Nephron progenitor cell (in vitro differentiated cells): Measurements from ENCODE around the gene FSD1L.
"Not testable (repeated sequence)": the region's sequence is repeated elsewhere in the genome, so short reads cannot be mapped to it uniquely, and the experiment has no call there.

Source experiments
- DNase-seq: peaks from one replicate; pipeline ENCODE4 v3.0.0; 2021
- H3K27ac Mint-ChIP-seq: 2 replicates; pipeline ENCODE4 v1.8.0; 2021; ENCODE audit warnings: mild to moderate bottlenecking, moderate library complexity, mixed read lengths
- H3K27me3 Mint-ChIP-seq: 2 replicates; pipeline ENCODE4 v1.8.0; 2021; ENCODE audit warnings: mild to moderate bottlenecking, low read depth, mixed read lengths; ENCODE audit not compliant: poor library complexity
- H3K36me3 Mint-ChIP-seq: 2 replicates; pipeline ENCODE4 v1.8.0; 2021; ENCODE audit warnings: low read depth, mixed read lengths
- H3K4me1 Mint-ChIP-seq: 2 replicates; pipeline ENCODE4 v1.8.0; 2021; ENCODE audit warnings: mixed read lengths
- H3K4me3 Mint-ChIP-seq: 2 replicates; pipeline ENCODE4 v1.8.0; 2021; ENCODE audit warnings: mild to moderate bottlenecking, moderate library complexity, mixed read lengths
- H3K9me3 Mint-ChIP-seq: 2 replicates; pipeline ENCODE4 v1.8.0; 2021; ENCODE audit warnings: mild to moderate bottlenecking, moderate library complexity, mixed read lengths
- CTCF ChIP-seq: fragments of 200-600 bp; sonication (generic); IDR thresholded peaks from 2 replicates; pipeline ENCODE4 v1.5.0; 2021; ENCODE audit warnings: antibody characterized with exemption

Gene FSD1L

GRCh38 chr9:105508530-105508929, 60.7 kb downstream of the FSD1L start:
- DNase-seq: no peak
- H3K9me3 Mint-ChIP-seq: no peaks in the 10 kb centered on the region
- no peaks in the 10 kb centered on the region for H3K4me1 Mint-ChIP-seq
- H3K27me3 Mint-ChIP-seq: no peaks in the 10 kb centered on the region
- TF ChIP-seq CTCF: no peak
- H3K4me3 Mint-ChIP-seq: no peak overlapping the region
- H3K27ac Mint-ChIP-seq: no peak overlapping the region
- H3K36me3 Mint-ChIP-seq: peaks cover 41% of the 10 kb centered on the region

GRCh38 chr9:105510024-105510423, 62.2 kb downstream of the FSD1L start:
- DNase-seq: no peak
- Mint-ChIP-seq H3K27ac (no peak overlapping the region), H3K4me3 (no peak overlapping the region), H3K9me3 (peaks cover 6% of the 10 kb centered on the region), H3K4me1 (peaks cover 5% of the 10 kb centered on the region), H3K36me3 (peaks cover 51% of the 10 kb centered on the region), H3K27me3 (no peaks in the 10 kb centered on the region)
- no peak for TF ChIP-seq CTCF

GRCh38 chr9:105511446-105511845, 63.6 kb downstream of the FSD1L start:
- peaks cover 60% of the 10 kb centered on the region for H3K36me3 Mint-ChIP-seq
- H3K27me3 Mint-ChIP-seq: no peaks in the 10 kb centered on the region

GRCh38 chr9:105515811-105516413, 68.1 kb downstream of the FSD1L start:
- Mint-ChIP-seq H3K36me3 (peaks cover 85% of the 10 kb centered on the region), H3K27ac (no peak overlapping the region), H3K4me3 (no peak overlapping the region), H3K4me1 (peaks cover 5% of the 10 kb centered on the region), H3K27me3 (no peaks in the 10 kb centered on the region), H3K9me3 (peaks cover 55% of the 10 kb centered on the region)
- no peak for DNase-seq
- no peak for TF ChIP-seq CTCF

More at GRCh38 chr9:105511446-105511845, 63.6 kb downstream of the FSD1L start:
- TF ChIP-seq CTCF: no peak
- H3K27ac Mint-ChIP-seq: no peak overlapping the region
- peaks cover 5% of the 10 kb centered on the region for H3K4me1 Mint-ChIP-seq
- no peak overlapping the region for H3K4me3 Mint-ChIP-seq
- peaks cover 14% of the 10 kb centered on the region for H3K9me3 Mint-ChIP-seq
- no peak for DNase-seq

- H3K27me3 Mint-ChIP-seq, H3K27ac Mint-ChIP-seq, H3K4me3 Mint-ChIP-seq, H3K4me1 Mint-ChIP-seq: not testable (repeated sequence)
- peaks cover 80% of the 10 kb centered on the region for H3K9me3 Mint-ChIP-seq
- DNase-seq: peak; percentile 54
- H3K36me3 Mint-ChIP-seq: peaks cover 95% of the 10 kb centered on the region
Observed at GRCh38 chr9:105519710-105520369, 72.0 kb downstream of the FSD1L start.

GRCh38 chr9:105520992-105521391, 73.2 kb downstream of the FSD1L start:
- Mint-ChIP-seq H3K9me3 (peaks cover 85% of the 10 kb centered on the region), H3K36me3 (peaks cover 95% of the 10 kb centered on the region)
- H3K27me3 Mint-ChIP-seq, H3K27ac Mint-ChIP-seq, H3K4me1 Mint-ChIP-seq, DNase-seq, H3K4me3 Mint-ChIP-seq: not testable (repeated sequence)

GRCh38 chr9:105522618-105523385, 75.0 kb downstream of the FSD1L start:
- H3K4me1 Mint-ChIP-seq, H3K27ac Mint-ChIP-seq, H3K27me3 Mint-ChIP-seq, DNase-seq, H3K4me3 Mint-ChIP-seq: not testable (repeated sequence)
- Mint-ChIP-seq H3K36me3 (peaks cover 88% of the 10 kb centered on the region), H3K9me3 (peaks cover 79% of the 10 kb centered on the region)
